Thymus (tissue), 11 donors: ENCODE measurements around the gene PUM2. TPM values are rescaled to one million over a fixed set of nuclear protein-coding genes. Genes with fewer than 3 reads are reported as not detected.

Experiments used
- DNase-seq, 9 donors: peaks; one replicate each; pipeline ENCODE4 v3.0.0-alpha.2; 2013; ENCODE audit warnings: low spot score in 9 of 9, low read depth in 6 of 9, missing footprints in 1 of 9
- H3K27ac ChIP-seq, 2 donors: one replicate each; pipeline ENCODE4 v1.5.1; 2013; ENCODE audit warnings: control low read depth in 1 of 2, low read depth in 1 of 2, low read length in 1 of 2, mild to moderate bottlenecking in 1 of 2, moderate library complexity in 1 of 2
- H3K27me3 ChIP-seq, 2 donors: one replicate each; pipeline ENCODE4 v1.5.1; 2013; ENCODE audit warnings: low read length in 1 of 2; ENCODE audit not compliant: control insufficient read depth in 2 of 2, insufficient read depth in 1 of 2
- H3K36me3 ChIP-seq, 2 donors: one replicate each; pipeline ENCODE4 v1.5.1; 2013; ENCODE audit warnings: low read length in 1 of 2, mild to moderate bottlenecking in 1 of 2, moderate library complexity in 1 of 2; ENCODE audit not compliant: control insufficient read depth in 2 of 2, insufficient read depth in 2 of 2
- H3K4me1 ChIP-seq, 2 donors: one replicate each; pipeline ENCODE4 v1.5.1; 2013; ENCODE audit warnings: low read length in 2 of 2; ENCODE audit not compliant: control insufficient read depth in 2 of 2, insufficient read depth in 2 of 2
- H3K4me3 ChIP-seq, 2 donors: one replicate each; pipeline ENCODE4 v1.5.1; 2013; ENCODE audit warnings: low read length in 2 of 2, control low read depth in 1 of 2, mild to moderate bottlenecking in 1 of 2
- H3K9me3 ChIP-seq, 2 donors: one replicate each; pipeline ENCODE4 v1.5.1; 2013; ENCODE audit warnings: low read length in 1 of 2, mild to moderate bottlenecking in 1 of 2; ENCODE audit not compliant: control insufficient read depth in 2 of 2, insufficient read depth in 1 of 2
- WGBS: extraction: QIAGEN DNeasy Blood & Tissue Kit; methylation state at CpG from one replicate; pipeline ENCODE4 v1.1.7; 2013; 5-methylcytosine and 5-hydroxymethylcytosine counted together
- polyA plus RNA-seq: library from polyadenylated mRNA; stranded (reverse); fragments of 200-250 nt; gene quantifications from one replicate; pipeline ENCODE4 v1.2.3, GENCODE V29; 2013
- total RNA-seq: library from RNA; stranded (reverse); fragments of 120-200 nt; gene quantifications from one replicate; pipeline ENCODE4 v1.2.4, GENCODE V29; 2013
- donor health status: healthy.

PUM2 gene
- total and polyA plus RNA-seq, 2 donors, result 40.2 to 66.8 TPM

- H3K4me1 ChIP-seq, result peaks cover 2 to 9% of the 10 kb centered on the region in 2 donors
- H3K27ac ChIP-seq, result no peak overlapping the region
- no peak overlapping the region for H3K4me3 ChIP-seq
- H3K9me3 ChIP-seq, result peaks cover 0 to 6% of the 10 kb centered on the region in 2 donors
- 95% methylated on average over 5 of the region's 5 CpGs for WGBS
- peaks cover 11 to 20% of the 10 kb centered on the region in 2 donors for H3K36me3 ChIP-seq
- H3K27me3 ChIP-seq, result no peaks in the 10 kb centered on the region
- no peak for DNase-seq
Measured at GRCh38 chr2:20334605-20335203, 15.9 kb downstream of the PUM2 start.

DNA sequence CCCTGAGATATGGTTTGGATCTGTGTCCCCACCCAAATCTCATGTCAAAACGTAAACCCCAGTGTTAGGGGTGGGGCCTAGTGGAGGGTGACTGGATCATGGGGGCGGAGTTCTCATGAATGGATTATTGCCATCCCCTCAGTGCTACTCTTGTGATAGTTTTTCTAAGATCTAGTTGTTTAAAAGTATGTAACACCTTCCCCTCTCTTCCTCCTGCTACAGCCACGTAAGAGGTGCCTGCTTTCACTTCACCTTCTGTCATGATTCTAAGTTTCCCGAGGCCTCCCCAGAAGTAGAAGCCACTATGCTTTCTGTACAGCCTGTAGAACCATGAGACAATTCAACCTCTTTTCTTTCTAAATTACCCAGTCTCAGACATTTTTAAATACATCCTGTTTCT, 16.9 kb downstream of the PUM2 start:
- Histone ChIP-seq H3K27me3 (no peaks in the 10 kb centered on the region), H3K9me3 (peaks cover 0 to 6% of the 10 kb centered on the region in 2 donors), H3K4me1 (peaks cover 2 to 9% of the 10 kb centered on the region in 2 donors), H3K36me3 (peaks cover 11 to 23% of the 10 kb centered on the region in 2 donors), H3K4me3 (no peak overlapping the region), H3K27ac (no peak overlapping the region)
- no peak for DNase-seq
- WGBS, result 90% methylated on average over 4 of the region's 4 CpGs

DNA sequence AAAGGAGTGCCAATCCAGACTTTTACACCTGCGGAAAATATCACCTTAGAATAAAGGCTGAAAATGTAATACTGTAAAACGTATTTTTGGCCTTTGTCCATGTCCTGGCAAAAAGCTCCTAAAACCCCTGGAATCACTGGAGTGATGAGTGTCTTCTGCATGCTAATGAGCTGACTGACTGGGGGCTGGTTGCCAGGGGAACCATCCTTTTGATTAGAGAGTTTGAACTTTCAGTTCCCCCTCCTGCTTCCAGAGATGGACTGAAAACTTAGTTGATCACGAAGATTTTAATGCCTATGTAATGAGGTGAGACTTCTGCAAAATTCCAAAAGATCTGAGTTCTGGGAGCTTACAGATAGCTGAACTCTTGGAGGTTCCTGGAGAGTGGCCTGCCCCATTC, 20.5 kb downstream of the PUM2 start:
- no peak overlapping the region for H3K27ac ChIP-seq
- WGBS, result 92% methylated on average over 3 of the region's 3 CpGs
- no peak for DNase-seq
- H3K9me3 ChIP-seq, result peaks cover 0 to 6% of the 10 kb centered on the region in 2 donors
- no peaks in the 10 kb centered on the region for H3K27me3 ChIP-seq
- H3K4me1 ChIP-seq, result no peaks in the 10 kb centered on the region
- no peak overlapping the region for H3K4me3 ChIP-seq
- peaks cover 9 to 37% of the 10 kb centered on the region in 2 donors for H3K36me3 ChIP-seq

DNA sequence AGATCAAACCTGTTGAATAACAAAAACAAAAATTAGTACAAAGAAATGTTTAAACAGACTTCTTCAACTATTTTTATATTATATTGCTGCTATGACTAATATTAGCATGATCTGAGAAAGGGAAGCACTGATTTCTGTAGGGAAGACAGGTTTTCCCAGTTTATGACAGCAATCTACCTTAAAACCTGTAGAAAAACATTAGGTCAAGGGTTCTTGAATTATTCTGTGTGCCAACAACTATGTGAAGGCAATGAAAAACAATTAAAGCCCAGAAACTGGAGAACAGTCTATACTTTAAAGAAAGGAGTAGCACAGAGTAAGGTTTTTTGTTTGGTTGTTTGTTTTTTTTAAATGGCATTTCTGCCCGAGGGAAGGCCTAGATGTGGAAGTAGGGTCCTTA, 23.3 kb downstream of the PUM2 start:
- Histone ChIP-seq H3K27me3 (no peaks in the 10 kb centered on the region), H3K9me3 (peaks cover 0 to 6% of the 10 kb centered on the region in 2 donors), H3K27ac (no peak overlapping the region), H3K4me3 (no peak overlapping the region), H3K4me1 (no peaks in the 10 kb centered on the region), H3K36me3 (peaks cover 8 to 54% of the 10 kb centered on the region in 2 donors)
- DNase-seq, result no peak
- WGBS, result 91% methylated on average over 1 of the region's 1 CpG

GRCh38 chr2:20326163-20326780, 24.4 kb downstream of the PUM2 start:
- peak in 8 of 9 donors; percentile 13 to 69 (median 34) for DNase-seq
- Histone ChIP-seq H3K27ac (no peak overlapping the region), H3K4me1 (no peaks in the 10 kb centered on the region), H3K4me3 (no peak overlapping the region), H3K9me3 (peaks cover 0 to 6% of the 10 kb centered on the region in 2 donors), H3K27me3 (no peaks in the 10 kb centered on the region), H3K36me3 (peaks cover 8 to 59% of the 10 kb centered on the region in 2 donors)
- WGBS, result 71% methylated on average over 4 of the region's 4 CpGs

DNA sequence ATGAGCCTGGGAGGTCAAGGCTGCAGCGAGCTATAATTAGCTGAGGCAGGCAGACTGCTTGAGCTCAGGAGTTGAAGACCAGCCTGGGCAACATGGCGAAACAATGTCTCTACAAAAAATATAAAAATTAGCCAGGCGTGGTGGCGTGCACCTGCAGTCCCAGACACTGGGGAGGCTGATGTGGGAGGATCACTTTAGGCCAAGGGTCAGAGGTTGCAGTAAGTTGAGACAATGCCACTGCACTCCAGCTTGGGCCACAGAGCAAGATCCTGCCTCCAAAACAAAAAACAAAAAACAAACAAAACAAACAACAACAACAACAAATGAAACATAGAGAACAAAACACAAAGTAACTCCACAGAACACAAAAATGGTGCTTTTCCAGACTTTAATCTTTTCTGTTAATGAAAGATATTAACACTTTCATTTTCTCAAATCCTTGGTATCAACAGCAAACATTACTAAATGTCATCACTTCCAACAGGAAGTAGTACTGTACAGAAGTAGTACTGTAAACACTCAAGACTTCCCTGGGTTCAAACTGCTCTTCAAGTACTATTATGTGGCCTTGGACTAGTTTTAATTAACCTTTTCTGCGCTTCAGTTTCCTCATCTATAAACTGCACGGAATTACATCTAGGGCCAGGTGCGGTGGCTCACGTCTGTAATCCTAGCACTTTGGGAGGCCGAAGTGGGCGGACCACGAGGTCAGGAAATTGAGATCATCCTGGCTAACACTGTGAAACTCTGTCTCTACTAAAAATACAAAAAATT, 27.9 kb downstream of the PUM2 start:
- H3K36me3 ChIP-seq, result peaks cover 14 to 73% of the 10 kb centered on the region in 2 donors
- no peak overlapping the region for H3K4me3 ChIP-seq
- no peaks in the 10 kb centered on the region for H3K27me3 ChIP-seq
- no peak for DNase-seq
- no peaks in the 10 kb centered on the region for H3K4me1 ChIP-seq
- H3K27ac ChIP-seq, result no peak overlapping the region
- no peaks in the 10 kb centered on the region for H3K9me3 ChIP-seq
- WGBS, result 98% methylated on average over 11 of the region's 11 CpGs

DNA sequence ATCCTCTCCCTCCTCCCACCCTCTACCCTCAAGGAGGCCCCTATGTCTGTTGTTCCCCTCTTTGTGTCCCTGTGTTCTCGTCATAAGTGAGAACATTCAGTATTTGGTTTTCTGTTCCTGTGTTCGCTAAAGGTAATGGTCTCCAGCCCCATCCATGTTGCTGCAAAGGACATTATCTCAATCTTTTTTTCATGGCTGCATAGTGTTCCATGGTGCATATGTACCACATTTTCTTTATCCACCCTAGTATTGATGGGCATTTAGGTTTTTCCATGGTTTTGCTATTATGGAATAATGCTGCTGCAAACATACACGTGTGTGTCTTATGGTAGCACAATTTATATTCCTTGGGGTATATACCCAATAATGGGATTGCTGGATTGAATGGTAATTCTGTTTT, 33.0 kb downstream of the PUM2 start:
- Histone ChIP-seq H3K4me1 (no peaks in the 10 kb centered on the region), H3K4me3 (no peak overlapping the region), H3K9me3 (no peaks in the 10 kb centered on the region), H3K27ac (no peak overlapping the region), H3K36me3 (peaks cover 37 to 77% of the 10 kb centered on the region in 2 donors), H3K27me3 (no peaks in the 10 kb centered on the region)
- 98% methylated on average over 3 of the region's 3 CpGs for WGBS
- DNase-seq, result no peak

- H3K4me3 ChIP-seq, result no peak overlapping the region
- no peaks in the 10 kb centered on the region for H3K4me1 ChIP-seq
- 93% methylated on average over 1 of the region's 1 CpG for WGBS
- peaks cover 34 to 75% of the 10 kb centered on the region in 2 donors for H3K36me3 ChIP-seq
- no peaks in the 10 kb centered on the region for H3K27me3 ChIP-seq
- no peak for DNase-seq
- H3K27ac ChIP-seq, result no peak overlapping the region
- no peaks in the 10 kb centered on the region for H3K9me3 ChIP-seq
Measured at GRCh38 chr2:20317197-20317596, 33.4 kb downstream of the PUM2 start.
